Esophagus mucosa (tissue), 1 donor: ENCODE data around the gene TNXB. TPM values are rescaled to one million over a fixed set of nuclear protein-coding genes. Genes with fewer than 3 reads are reported as not detected.
A peak's percentile ranks its signal among the peaks of the same experiment; 100 is the strongest.

ENCODE experiments used
- ATAC-seq: fragments of 200-7000 bp; cut with Tn5 transposase; one replicate; pipeline ENCODE4 v1.9.1; 2020
- total RNA-seq: library from RNA; stranded (reverse); gene quantifications from one replicate; pipeline ENCODE4 v1.2.4, GENCODE V29; 2023
- donor health status: DM: yes; HTN: yes; CAD: no.

TNXB gene
- total RNA-seq, 1 donor from 2014 or later, result 7.6 TPM

- no peak for ATAC-seq
Observed at GRCh38 chr6:32137454-32137853, 28.3 kb upstream of the TNXB start.

- no peak for ATAC-seq
Observed at GRCh38 chr6:32133786-32134185, 24.6 kb upstream of the TNXB start.

GRCh38 chr6:32132110-32132509 is 23.0 kb upstream of the TNXB start:
- ATAC-seq, result peak; percentile 56

- no peak for ATAC-seq
Observed at GRCh38 chr6:32131439-32131948, 22.4 kb upstream of the TNXB start.

- peak; percentile 7 for ATAC-seq
Observed at GRCh38 chr6:32129297-32130088, 20.4 kb upstream of the TNXB start.

GRCh38 chr6:32128751-32129296 is 19.7 kb upstream of the TNXB start:
- ATAC-seq, result no peak

GRCh38 chr6:32127717-32128592 is 18.8 kb upstream of the TNXB start, which contains the start of gene ATF6B:
Gene ATF6B, minus strand, starts transcription at chr6:32128246. Its CDS starts 39 bp downstream, at chr6:32128207.
- peak; percentile 92 for ATAC-seq

GRCh38 chr6:32127409-32127716 is 18.2 kb upstream of the TNXB start:
- no peak for ATAC-seq

GRCh38 chr6:32126880-32127279 is 17.7 kb upstream of the TNXB start:
- no peak for ATAC-seq

GRCh38 chr6:32123681-32124080 is 14.5 kb upstream of the TNXB start:
- ATAC-seq, result no peak

GRCh38 chr6:32120573-32121059 is 11.5 kb upstream of the TNXB start:
- ATAC-seq, result no peak

GRCh38 chr6:32118782-32119628 is 9.9 kb upstream of the TNXB start:
- ATAC-seq, result peak; percentile 82

- ATAC-seq, result no peak
Observed at GRCh38 chr6:32117461-32117860, 8.3 kb upstream of the TNXB start.

- no peak for ATAC-seq
Observed at GRCh38 chr6:32116674-32117073, 7.5 kb upstream of the TNXB start.

- no peak for ATAC-seq
Observed at GRCh38 chr6:32115623-32116022, 6.5 kb upstream of the TNXB start.

- no peak for ATAC-seq
Observed at GRCh38 chr6:32114796-32115195, 5.7 kb upstream of the TNXB start.

- ATAC-seq, result peak; percentile 21
Observed at GRCh38 chr6:32113386-32114352, 4.5 kb upstream of the TNXB start.

- ATAC-seq, result no peak
Observed at GRCh38 chr6:32112431-32112980, 3.4 kb upstream of the TNXB start.

- ATAC-seq, result no peak
Observed at GRCh38 chr6:32111424-32112066, 2.4 kb upstream of the TNXB start.

- ATAC-seq, result peak; percentile 15
Observed at GRCh38 chr6:32110632-32111031, 1.5 kb upstream of the TNXB start.
